GM12872 (cell line): ENCODE results near the gene ESAM.

Source experiments
- TF ChIP-seq, protein P1 (sequence below): IDR thresholded peaks from 3 replicates; pipeline ENCODE4 v1.5.1; 2011; ENCODE audit warnings: low read depth, mild to moderate bottlenecking, low read length, moderate library complexity; ENCODE audit not compliant: insufficient read depth

The ESAM gene

DNA sequence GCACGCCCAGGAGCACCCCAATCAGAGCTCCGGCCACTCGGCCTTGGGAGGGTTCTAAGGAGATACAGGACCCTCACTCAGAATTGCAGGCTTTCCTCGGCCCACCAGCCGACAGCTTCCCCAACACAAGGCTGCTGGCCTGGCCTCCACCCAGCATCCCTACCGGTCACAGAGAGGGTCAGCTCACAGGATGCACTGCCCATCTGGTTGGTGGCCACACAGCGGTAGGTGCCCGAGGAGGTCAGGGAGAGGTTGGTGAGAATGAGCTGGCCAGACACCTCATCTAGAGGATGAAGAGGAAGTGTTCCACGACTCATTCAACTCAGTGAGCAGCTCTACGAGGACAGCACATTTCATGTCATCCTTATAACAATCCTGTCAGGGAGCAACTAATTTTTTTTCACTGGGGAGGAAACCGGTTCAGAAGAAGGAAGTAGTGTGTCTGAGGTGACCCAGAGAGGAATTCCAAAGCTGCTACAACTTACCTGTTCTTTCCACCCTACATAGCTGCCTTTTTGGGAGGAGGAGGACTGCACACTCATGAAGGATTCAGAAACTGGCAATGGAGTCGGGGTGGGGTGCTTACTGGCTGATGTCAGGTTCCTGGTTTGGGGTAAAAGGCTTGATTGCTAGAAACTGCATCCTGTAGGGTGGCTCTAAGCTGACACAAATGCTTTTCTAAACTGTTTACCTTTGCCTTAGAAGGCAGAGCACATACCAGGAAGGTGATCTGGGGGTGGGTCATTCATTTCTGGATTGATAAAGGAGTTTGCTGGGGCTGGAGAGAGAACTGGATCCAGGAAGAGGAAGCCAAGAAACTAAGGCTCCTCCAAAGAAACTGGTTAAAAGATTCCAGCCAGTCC is 13.4 kb downstream of the ESAM start:
- TF ChIP-seq, protein P1, sequence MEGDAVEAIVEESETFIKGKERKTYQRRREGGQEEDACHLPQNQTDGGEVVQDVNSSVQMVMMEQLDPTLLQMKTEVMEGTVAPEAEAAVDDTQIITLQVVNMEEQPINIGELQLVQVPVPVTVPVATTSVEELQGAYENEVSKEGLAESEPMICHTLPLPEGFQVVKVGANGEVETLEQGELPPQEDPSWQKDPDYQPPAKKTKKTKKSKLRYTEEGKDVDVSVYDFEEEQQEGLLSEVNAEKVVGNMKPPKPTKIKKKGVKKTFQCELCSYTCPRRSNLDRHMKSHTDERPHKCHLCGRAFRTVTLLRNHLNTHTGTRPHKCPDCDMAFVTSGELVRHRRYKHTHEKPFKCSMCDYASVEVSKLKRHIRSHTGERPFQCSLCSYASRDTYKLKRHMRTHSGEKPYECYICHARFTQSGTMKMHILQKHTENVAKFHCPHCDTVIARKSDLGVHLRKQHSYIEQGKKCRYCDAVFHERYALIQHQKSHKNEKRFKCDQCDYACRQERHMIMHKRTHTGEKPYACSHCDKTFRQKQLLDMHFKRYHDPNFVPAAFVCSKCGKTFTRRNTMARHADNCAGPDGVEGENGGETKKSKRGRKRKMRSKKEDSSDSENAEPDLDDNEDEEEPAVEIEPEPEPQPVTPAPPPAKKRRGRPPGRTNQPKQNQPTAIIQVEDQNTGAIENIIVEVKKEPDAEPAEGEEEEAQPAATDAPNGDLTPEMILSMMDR = no peak

DNA sequence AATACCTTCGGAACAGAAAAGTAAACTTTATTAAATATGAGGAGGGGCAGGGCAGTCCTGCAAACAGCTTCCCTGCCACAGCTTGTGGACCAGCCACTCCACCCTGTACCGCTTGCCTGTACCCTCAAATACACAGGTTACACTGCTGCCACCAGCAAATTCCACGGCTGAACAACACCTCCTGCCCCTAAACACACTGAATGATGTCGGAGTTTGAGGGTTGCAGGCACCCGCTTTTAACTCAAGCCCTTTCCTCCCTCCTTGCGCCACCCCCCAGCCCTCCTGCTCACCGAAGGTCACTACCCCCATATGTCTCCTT is 14.0 kb downstream of the ESAM start:
- TF ChIP-seq, protein P1 = no peak

DNA sequence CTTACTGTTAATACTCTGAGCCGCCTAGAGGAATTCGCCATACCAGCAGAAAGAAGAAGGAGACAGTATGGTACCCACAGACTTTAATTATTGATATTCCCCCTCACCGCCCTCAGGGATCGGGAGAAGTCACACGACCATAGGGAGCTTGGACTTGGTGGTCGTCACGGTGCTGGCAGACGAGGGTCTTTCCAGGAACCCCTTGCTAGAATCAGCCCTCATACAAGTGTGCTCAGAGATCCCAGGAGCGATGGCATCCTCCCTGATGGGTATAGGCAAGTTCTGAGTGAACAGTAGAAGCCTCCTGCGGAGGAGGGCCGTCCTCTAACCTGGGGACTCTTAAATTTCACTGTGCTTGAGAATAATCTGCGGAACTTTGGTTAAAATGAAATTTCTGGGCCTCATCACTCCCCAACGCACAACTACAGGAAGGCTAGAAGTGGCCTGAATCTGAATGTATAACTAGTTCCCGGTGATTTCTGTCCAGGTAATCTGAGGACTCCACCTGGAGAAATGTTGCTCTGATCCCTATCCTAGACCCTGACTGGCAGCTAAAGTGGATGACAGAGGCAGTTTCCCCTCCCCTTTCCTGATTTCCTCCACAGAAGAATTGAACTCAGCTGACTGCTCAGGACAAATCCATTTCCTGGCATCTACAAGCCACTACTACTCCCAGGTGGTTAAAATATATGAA is 14.5 kb downstream of the ESAM start:
- TF ChIP-seq, protein P1 = no peak

DNA sequence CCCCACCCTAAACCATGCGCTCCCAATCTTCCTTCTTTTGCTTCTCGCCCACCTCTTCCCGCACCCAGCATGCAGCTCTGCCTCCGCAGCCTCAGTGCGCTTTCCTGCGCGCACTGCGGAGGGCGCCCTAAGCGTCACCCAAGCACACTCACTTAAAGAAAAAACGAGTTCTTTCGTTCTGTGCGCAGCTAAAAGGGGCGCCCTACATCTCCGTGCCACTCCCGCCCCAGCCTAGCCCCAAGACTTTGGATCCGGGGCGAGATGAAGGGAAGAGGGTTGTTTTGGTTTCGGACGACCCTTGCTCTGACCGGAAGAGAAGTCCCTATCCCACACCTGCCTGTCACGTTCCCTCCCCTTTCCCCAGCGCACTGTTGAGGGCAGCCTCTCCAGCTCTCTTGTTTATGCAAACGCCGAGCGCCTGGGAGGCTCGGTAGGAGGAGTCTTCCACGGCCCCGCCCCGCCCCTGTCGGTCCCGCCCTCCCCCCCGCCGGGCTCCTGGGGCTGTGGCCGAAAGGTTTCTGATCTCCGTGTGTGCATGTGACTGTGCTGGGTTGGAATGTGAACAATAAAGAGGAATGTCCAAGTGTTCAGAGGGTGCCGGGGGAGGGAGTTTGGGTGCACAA is 15.4 kb downstream of the ESAM start:
- TF ChIP-seq, protein P1 = peak; percentile 84

DNA sequence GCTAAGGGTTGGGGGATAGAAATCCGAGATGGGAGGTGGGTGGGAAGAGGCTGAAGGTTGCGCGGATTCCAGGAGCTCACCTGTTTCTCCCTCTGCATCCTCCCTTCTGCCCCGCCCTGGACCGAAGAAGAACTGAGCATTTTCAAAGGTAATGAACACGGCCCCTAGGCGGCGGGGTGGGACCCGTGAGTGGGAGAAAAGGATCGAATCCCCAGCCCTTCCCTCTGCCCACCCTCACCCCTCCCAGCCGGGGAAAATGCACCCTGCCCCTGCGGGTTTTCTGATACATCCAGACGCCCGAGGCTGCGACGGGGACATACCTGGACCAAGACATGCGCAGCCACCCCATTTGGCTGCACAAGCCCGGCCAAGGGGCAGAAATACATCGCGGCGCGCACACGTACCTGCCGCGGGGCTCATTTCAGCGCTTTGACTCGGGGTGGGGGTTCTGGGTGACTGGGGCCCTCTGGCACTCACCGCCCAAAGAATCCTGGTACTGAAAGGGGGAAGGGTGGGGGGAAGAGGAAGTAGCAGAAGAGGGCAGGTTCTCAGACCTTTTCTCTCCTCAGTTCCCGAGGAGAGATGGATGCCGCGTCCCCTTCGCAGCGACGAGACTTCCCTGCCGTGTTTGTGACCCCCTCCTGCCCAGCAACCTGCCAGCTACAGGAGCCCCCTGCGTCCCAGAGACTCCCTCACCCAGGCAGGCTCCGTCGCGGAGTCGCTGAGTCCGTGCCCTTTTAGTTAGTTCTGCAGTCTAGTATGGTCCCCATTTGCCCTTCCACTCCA is 16.1 kb downstream of the ESAM start:
- TF ChIP-seq, protein P1 = peak; percentile 61

DNA sequence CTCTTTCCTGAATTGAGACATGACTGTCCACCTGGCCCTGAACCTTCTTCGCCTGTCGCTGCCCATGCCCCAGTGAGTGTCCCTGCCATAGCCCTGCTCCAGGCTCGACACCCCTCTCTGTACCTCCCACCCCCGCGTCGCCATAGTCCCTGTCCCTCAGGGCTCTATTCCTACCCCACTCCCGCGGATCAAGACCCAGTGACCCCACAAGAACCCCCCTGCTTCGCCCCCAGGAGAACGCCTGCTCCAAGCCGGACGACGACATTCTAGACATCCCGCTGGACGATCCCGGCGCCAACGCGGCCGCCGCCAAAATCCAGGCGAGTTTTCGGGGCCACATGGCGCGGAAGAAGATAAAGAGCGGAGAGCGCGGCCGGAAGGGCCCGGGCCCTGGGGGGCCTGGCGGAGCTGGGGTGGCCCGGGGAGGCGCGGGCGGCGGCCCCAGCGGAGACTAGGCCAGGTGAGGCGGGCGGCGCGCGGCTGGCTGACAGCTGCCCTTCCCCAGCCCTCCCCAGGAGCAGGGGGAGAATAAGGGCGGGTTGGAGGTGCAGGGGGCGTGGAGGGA is 16.7 kb downstream of the ESAM start:
- TF ChIP-seq, protein P1 = no peak

DNA sequence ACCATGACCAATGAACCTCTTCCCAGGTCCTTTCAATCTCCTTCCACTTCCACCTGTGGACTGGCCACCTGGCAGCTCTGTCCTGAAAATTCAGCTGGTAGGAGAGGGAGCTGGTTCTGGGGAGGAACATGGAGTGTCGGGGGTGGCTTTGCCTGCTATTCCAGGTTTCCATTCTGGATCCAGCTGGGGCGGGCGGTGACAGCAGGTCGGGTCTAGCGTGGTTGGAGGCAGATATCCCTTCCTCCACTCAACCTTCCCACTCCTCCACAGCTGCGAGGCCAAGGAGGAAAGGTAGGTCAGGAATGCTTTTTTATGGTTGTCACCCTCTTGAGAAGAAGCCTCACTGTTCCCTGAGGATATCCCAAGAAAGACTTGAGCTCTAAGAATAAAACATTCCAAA is 19.0 kb downstream of the ESAM start:
- TF ChIP-seq, protein P1 = no peak
